HepG2 (cell line): ENCODE data around the gene CLEC10A. TPM values are rescaled to one million over a fixed set of nuclear protein-coding genes. Genes with fewer than 3 reads are reported as not detected.
"Not testable (repeated sequence)": the region's sequence is repeated elsewhere in the genome, so short reads cannot be mapped to it uniquely, and the experiment has no call there.

Experiments used
- ATAC-seq: fragments of 200-7000 bp; cut with Tn5 transposase; 3 replicates; pipeline ENCODE4 v1.9.1; 2020; ENCODE audit warnings: mild to moderate bottlenecking, moderate library complexity
- BruUV-seq: library from RNA; stranded (reverse); fragments of 400-500 nt; replicated peaks from 2 replicates; lab custom pipeline; 2021; lab: Mats Ljungman, UMichigan
- CTCF ChIA-PET: fragments of 300-600 bp; formaldehyde crosslinking; extraction: SDS; loops from one replicate; lab custom pipeline; 2021; ENCODE audit warnings: low total read pairs, inconsistent platforms, low intra/inter-chr PET ratio; lab: Yijun Ruan, JAX
- POLR2A ChIA-PET: fragments of 350-600 bp; sonication (Branson Sonifier 250); formaldehyde crosslinking; loops from one replicate; lab custom pipeline; 2020; ENCODE audit warnings: antibody characterized with exemption, inconsistent platforms; lab: Yijun Ruan, JAX
- DNase-seq: peaks from one replicate; pipeline ENCODE4 v3.0.0-alpha.2; 2015; ENCODE audit warnings: low spot score
- FAIRE-seq: peaks from 3 replicates; lab custom pipeline; 2011; peaks lifted over from hg19 to GRCh38; lab: Jason Lieb, UNC
- H2AFZ ChIP-seq: one replicate; pipeline ENCODE4 v1.6.1; 2011; ENCODE audit warnings: low read length, inconsistent platforms
- H3K27ac ChIP-seq: fragments of 300-600 bp; 3 replicates; pipeline ENCODE4 v1.8.0; 2011; ENCODE audit warnings: mixed run types, mild to moderate bottlenecking, mixed read lengths, low read length, inconsistent platforms; ENCODE audit not compliant: insufficient read depth; ENCODE audit errors: extremely low read length
- H3K27me3 ChIP-seq, 2 experiments: fragments of 200-600 bp in 1 of 2; 2 replicates in 1 of 2; 3 replicates in 1 of 2; pipeline versions ENCODE4 v1.6.0 to v1.8.0; 2011; ENCODE audit warnings: low read length in 2 of 2, mild to moderate bottlenecking in 2 of 2, moderate library complexity in 2 of 2, inconsistent platforms in 1 of 2; ENCODE audit not compliant: insufficient read depth in 2 of 2, control insufficient read depth in 1 of 2
- H3K36me3 ChIP-seq, 2 experiments: fragments of 200-600 bp in 1 of 2; replicated peaks in 1 of 2; 2 replicates in 1 of 2; 3 replicates in 1 of 2; pipeline versions ENCODE4 v1.5.1 to v1.8.0; 2011; ENCODE audit warnings: low read length in 2 of 2, inconsistent platforms in 1 of 2; ENCODE audit not compliant: insufficient read depth in 2 of 2, control insufficient read depth in 1 of 2
- H3K4me1 ChIP-seq: 2 replicates; pipeline ENCODE4 v1.5.1; 2012; ENCODE audit warnings: low read length, inconsistent platforms; ENCODE audit not compliant: insufficient read depth
- H3K4me2 ChIP-seq: 2 replicates; pipeline ENCODE4 v1.6.0; 2011; ENCODE audit warnings: low read depth, low read length, inconsistent platforms
- H3K4me3 ChIP-seq, 3 experiments: fragments of 200-600 bp in 1 of 3; sonication (generic), shearing (Covaris generic) in 1 of 3; replicated peaks in 1 of 3; 2 replicates each; pipeline ENCODE4 v1.5.1; 2011 to 2016; ENCODE audit warnings: low read length in 3 of 3, inconsistent platforms in 2 of 3, low read depth in 2 of 3, mild to moderate bottlenecking in 2 of 3, control low read depth in 1 of 3, mixed read lengths in 1 of 3; ENCODE audit not compliant: insufficient read depth in 1 of 3
- H3K79me2 ChIP-seq: one replicate; pipeline ENCODE4 v1.6.1; 2011; ENCODE audit warnings: low read length, inconsistent platforms; ENCODE audit not compliant: insufficient read depth
- H3K9ac ChIP-seq: 2 replicates; pipeline ENCODE4 v1.6.0; 2011; ENCODE audit warnings: mild to moderate bottlenecking, low read depth, low read length, inconsistent platforms; ENCODE audit not compliant: insufficient read depth
- H3K9me3 ChIP-seq: 2 replicates; pipeline ENCODE4 v1.5.1; 2012; ENCODE audit warnings: mild to moderate bottlenecking, low read length
- H4K20me1 ChIP-seq: 2 replicates; pipeline ENCODE4 v1.6.0; 2011; ENCODE audit warnings: inconsistent platforms, mild to moderate bottlenecking, low read length, moderate library complexity; ENCODE audit not compliant: insufficient read depth
- CEBPZ ChIP-seq: IDR thresholded peaks from 2 replicates; pipeline ENCODE4 v1.6.1; 2012; ENCODE audit warnings: low read length, improper control_type of control experiment
- CHD2 ChIP-seq: IDR thresholded peaks from 2 replicates; pipeline ENCODE4 v1.6.1; 2011; ENCODE audit warnings: low read depth, low read length, improper control_type of control experiment
- TGIF2 ChIP-seq: IDR thresholded peaks from 2 replicates; pipeline ENCODE4 v1.6.1; 2016; ENCODE audit warnings: control low read depth, missing compliant biosample characterization
- XRCC5 ChIP-seq: fragments of 200-400 bp; formaldehyde crosslinking; optimal IDR thresholded peaks from 2 replicates; pipeline ENCODE3; 2017; ENCODE audit warnings: mild to moderate bottlenecking, low read length
- ZFP90 ChIP-seq: sonication (generic); formaldehyde crosslinking; IDR thresholded peaks from 2 replicates; pipeline ENCODE4 v1.8.0; 2022; ENCODE audit warnings: missing genetic modification reagents, mild to moderate bottlenecking, inconsistent platforms, borderline replicate concordance
- ZNF460 ChIP-seq: sonication (generic); formaldehyde crosslinking; IDR thresholded peaks from 2 replicates; pipeline ENCODE4 v1.5.1; 2020; ENCODE audit warnings: missing genetic modification reagents, mild to moderate bottlenecking, borderline replicate concordance
- ZNF777 ChIP-seq: sonication (generic); formaldehyde crosslinking; IDR thresholded peaks from 2 replicates; pipeline ENCODE4 v1.4.0; 2020; ENCODE audit warnings: missing genetic modification reagents
- WGBS: methylation state at CpG from one replicate; pipeline ENCODE4 v1.1.6; 2017; ENCODE audit warnings: low lambda C conversion rate; 5-methylcytosine and 5-hydroxymethylcytosine counted together
- in situ Hi-C: cut with HindIII; loops from 2 replicates; pipeline ENCODE4 v1.10.0; 2017; ENCODE audit warnings: low pct_unique_long_range_greater_than_20kb; ENCODE audit not compliant: extremely low pct_ligation_motif_present
- intact Hi-C: fragments of 100-400 bp; cut with micrococcal nuclease; formaldehyde crosslinking; loops from one replicate; pipeline ENCODE4 v1.10.0; 2022; ENCODE audit not compliant: unreplicated experiment
- polyA plus RNA-seq, 8 experiments: library from polyadenylated mRNA; depleted of rRNA in 3 of 8; stranded (reverse) in 7 of 8; unstranded in 1 of 8; fragments of >200 nt; fragmentation: Illumina TruSeq in 4 of 8; extraction: Trizol in 4 of 8; gene quantifications; 2 replicates each; pipeline versions ENCODE4 v1.2.1 to v1.2.3, GENCODE V29; 2011 to 2016; ENCODE audit warnings: low read depth in 4 of 8, missing spikeins in 1 of 8, mixed read lengths in 1 of 8; ENCODE audit not compliant: insufficient read depth in 1 of 8
- total RNA-seq, 5 experiments: library from RNA; depleted of rRNA; stranded (reverse); fragments of >200 nt; fragmentation: Illumina TruSeq; extraction: Trizol; gene quantifications; 2 replicates each; pipeline ENCODE4 v1.2.3, GENCODE V29; 2016; ENCODE audit warnings: low read depth in 1 of 5
- TF ChIP-seq, protein P1 (sequence below): sonication (generic); formaldehyde crosslinking; IDR thresholded peaks from 2 replicates; pipeline ENCODE4 v1.4.0; 2020; ENCODE audit warnings: missing genetic modification reagents

CLEC10A gene
- total and polyA plus RNA-seq, 2 of the 13 experiments (the other 11 are each of a cell fraction or from before 2014, with no cell fraction given) = 0.33 TPM; not detected in 1

GRCh38 chr17:7056386-7056785 lies 23.7 kb downstream of the CLEC10A start (continued):
- TF ChIP-seq, protein P1, sequence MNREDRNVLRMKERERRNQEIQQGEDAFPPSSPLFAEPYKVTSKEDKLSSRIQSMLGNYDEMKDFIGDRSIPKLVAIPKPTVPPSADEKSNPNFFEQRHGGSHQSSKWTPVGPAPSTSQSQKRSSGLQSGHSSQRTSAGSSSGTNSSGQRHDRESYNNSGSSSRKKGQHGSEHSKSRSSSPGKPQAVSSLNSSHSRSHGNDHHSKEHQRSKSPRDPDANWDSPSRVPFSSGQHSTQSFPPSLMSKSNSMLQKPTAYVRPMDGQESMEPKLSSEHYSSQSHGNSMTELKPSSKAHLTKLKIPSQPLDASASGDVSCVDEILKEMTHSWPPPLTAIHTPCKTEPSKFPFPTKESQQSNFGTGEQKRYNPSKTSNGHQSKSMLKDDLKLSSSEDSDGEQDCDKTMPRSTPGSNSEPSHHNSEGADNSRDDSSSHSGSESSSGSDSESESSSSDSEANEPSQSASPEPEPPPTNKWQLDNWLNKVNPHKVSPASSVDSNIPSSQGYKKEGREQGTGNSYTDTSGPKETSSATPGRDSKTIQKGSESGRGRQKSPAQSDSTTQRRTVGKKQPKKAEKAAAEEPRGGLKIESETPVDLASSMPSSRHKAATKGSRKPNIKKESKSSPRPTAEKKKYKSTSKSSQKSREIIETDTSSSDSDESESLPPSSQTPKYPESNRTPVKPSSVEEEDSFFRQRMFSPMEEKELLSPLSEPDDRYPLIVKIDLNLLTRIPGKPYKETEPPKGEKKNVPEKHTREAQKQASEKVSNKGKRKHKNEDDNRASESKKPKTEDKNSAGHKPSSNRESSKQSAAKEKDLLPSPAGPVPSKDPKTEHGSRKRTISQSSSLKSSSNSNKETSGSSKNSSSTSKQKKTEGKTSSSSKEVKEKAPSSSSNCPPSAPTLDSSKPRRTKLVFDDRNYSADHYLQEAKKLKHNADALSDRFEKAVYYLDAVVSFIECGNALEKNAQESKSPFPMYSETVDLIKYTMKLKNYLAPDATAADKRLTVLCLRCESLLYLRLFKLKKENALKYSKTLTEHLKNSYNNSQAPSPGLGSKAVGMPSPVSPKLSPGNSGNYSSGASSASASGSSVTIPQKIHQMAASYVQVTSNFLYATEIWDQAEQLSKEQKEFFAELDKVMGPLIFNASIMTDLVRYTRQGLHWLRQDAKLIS (CRISPR knock-in tag) = no peak
- TF ChIP-seq CEBPZ (no peak), ZFP90 (CRISPR knock-in tag) (no peak), ZNF460 (CRISPR knock-in tag) (no peak), XRCC5 (no peak), CHD2 (no peak), TGIF2 (no peak), ZNF777 (CRISPR knock-in tag) (no peak)

DNA sequence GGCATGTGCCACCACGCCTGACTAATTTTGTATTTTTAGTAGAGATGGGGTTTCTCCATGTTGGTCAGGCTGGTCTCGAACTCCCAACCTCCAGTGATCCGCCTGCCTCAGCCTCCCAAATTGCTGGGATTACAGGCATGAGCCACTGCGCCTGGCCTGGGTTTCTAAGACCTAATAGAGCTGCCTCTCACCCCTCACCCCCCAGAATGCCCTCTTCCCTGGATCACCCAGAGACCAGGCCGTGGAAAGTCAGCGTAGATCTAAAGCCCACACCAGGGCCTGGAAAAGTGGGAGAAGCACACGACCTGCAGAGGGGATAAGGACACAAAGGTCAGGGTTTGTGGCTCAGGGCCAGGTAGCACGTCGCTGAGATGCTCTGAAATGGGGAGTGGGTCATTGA lies 29.5 kb downstream of the CLEC10A start:
- peaks cover 66% of the 10 kb centered on the region for H3K4me1 ChIP-seq
- DNase-seq, H3K79me2 ChIP-seq, H3K4me2 ChIP-seq, H3K27me3 ChIP-seq, BruUV-seq, H4K20me1 ChIP-seq, H3K9me3 ChIP-seq, H3K27ac ChIP-seq, ATAC-seq, FAIRE-seq, H3K36me3 ChIP-seq, CTCF ChIA-PET, H3K4me3 ChIP-seq, H2AFZ ChIP-seq, H3K9ac ChIP-seq: not testable (repeated sequence)
- intact Hi-C loops (loop anchor here (5.0 kb wide), 1 partner anchor 67 kb away; no protein-coding TSS in a partner anchor), in situ Hi-C loops (loop anchor here (5.0 kb wide), 2 partner anchors 42 to 87 kb away; no protein-coding TSS in a partner anchor)
- 67% methylated on average over 7 of the region's 9 CpGs for WGBS
- POLR2A ChIA-PET = interaction anchor here (1.2 to 2.1 kb wide), 3 partner anchors 65 to 128 kb away, joined by 4 to 19 read pairs (median 5); partner anchors contain the start of gene ASGR2
